Measurements from ENCODE around the gene CGB7.
"Not testable (repeated sequence)": the region's sequence is repeated elsewhere in the genome, so short reads cannot be mapped to it uniquely, and the experiment has no call there.

- TF ChIP-seq EZH2 (IDR thresholded peaks at IDR 0.05; ENCODE audit: borderline replicate concordance, low read depth, low read length, poor library complexity, severe bottlenecking); CTCF (conservative IDR thresholded peaks at IDR 0.05; ENCODE audit: low read depth, low read length): not testable (repeated sequence)
Measured at GRCh38 chr19:49025088-49025487, 32.5 kb downstream of the CGB7 start.

Measured in A673 (cell line).